Chondrocyte (in vitro differentiated cells): Measurements from ENCODE around the gene ZFP90. TPM values are rescaled to one million over a fixed set of nuclear protein-coding genes. Genes with fewer than 3 reads are reported as not detected.

Experiments
- DNase-seq: peaks from one replicate; pipeline ENCODE4 v3.0.0; 2021; ENCODE audit warnings: mixed read lengths, low spot score
- H3K27ac Mint-ChIP-seq: one replicate; pipeline ENCODE4 v1.8.0; 2021; ENCODE audit warnings: mild to moderate bottlenecking, moderate library complexity, mixed read lengths; ENCODE audit not compliant: unreplicated experiment
- H3K27me3 Mint-ChIP-seq: 2 replicates; pipeline ENCODE4 v1.8.0; 2021; ENCODE audit warnings: low read depth, mixed read lengths
- H3K36me3 Mint-ChIP-seq: 2 replicates; pipeline ENCODE4 v1.8.0; 2021; ENCODE audit warnings: low read depth, mixed read lengths
- H3K4me1 Mint-ChIP-seq: 2 replicates; pipeline ENCODE4 v1.8.0; 2021; ENCODE audit warnings: low read depth, mild to moderate bottlenecking, mixed read lengths
- H3K4me3 Mint-ChIP-seq: one replicate; pipeline ENCODE4 v1.8.0; 2021; ENCODE audit warnings: mild to moderate bottlenecking, moderate library complexity, mixed read lengths; ENCODE audit not compliant: unreplicated experiment
- H3K9me3 Mint-ChIP-seq: 2 replicates; pipeline ENCODE4 v1.8.0; 2021; ENCODE audit warnings: low read depth, mixed read lengths
- CTCF ChIP-seq: fragments of 200-600 bp; sonication (generic); IDR thresholded peaks from 2 replicates; pipeline ENCODE4 v1.5.0; 2021; ENCODE audit warnings: antibody characterized with exemption, mild to moderate bottlenecking, moderate library complexity
- total RNA-seq: library from RNA; stranded (reverse); gene quantifications from 3 replicates; pipeline ENCODE4 v1.2.1, GENCODE V29; 2021

Gene ZFP90
- total RNA-seq, 1 donor from 2014 or later, result 29.7 TPM

DNA sequence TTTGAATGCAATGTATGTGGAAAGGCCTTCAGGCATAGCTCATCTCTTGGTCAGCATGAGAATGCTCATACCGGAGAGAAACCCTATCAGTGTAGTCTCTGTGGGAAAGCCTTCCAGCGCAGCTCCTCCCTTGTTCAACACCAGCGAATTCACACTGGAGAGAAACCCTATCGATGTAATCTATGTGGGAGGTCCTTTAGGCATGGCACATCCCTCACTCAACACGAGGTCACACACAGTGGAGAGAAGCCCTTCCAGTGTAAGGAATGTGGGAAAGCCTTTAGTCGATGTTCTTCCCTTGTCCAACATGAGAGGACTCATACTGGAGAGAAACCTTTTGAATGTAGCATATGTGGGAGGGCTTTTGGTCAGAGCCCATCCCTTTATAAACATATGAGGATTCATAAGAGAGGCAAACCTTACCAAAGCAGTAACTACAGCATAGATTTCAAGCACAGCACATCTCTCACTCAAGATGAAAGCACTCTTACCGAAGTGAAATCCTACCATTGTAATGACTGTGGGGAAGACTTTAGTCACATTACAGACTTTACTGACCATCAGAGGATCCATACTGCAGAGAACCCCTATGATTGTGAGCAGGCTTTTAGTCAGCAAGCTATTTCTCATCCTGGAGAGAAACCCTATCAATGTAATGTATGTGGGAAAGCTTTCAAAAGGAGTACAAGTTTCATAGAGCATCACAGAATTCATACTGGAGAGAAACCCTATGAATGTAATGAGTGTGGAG, 24.7 kb downstream of the ZFP90 start:
- no peaks in the 10 kb centered on the region for H3K27me3 Mint-ChIP-seq
- peaks cover 74% of the 10 kb centered on the region for H3K36me3 Mint-ChIP-seq
- H3K9me3 Mint-ChIP-seq, result peaks cover 75% of the 10 kb centered on the region
- no peak for DNase-seq
- H3K4me1 Mint-ChIP-seq, result no peaks in the 10 kb centered on the region
- no peak for TF ChIP-seq CTCF
- no peak overlapping the region for H3K27ac Mint-ChIP-seq
- no peak overlapping the region for H3K4me3 Mint-ChIP-seq

- H3K27ac Mint-ChIP-seq, result no peak overlapping the region
- peaks cover 73% of the 10 kb centered on the region for H3K9me3 Mint-ChIP-seq
Observed at GRCh38 chr16:68564382-68564985, 25.4 kb downstream of the ZFP90 start.

GRCh38 chr16:68574479-68574878, 35.4 kb downstream of the ZFP90 start:
- TF ChIP-seq CTCF, result no peak
- H3K27ac Mint-ChIP-seq, result no peak overlapping the region
- no peak for DNase-seq
- no peak overlapping the region for H3K4me3 Mint-ChIP-seq
- H3K4me1 Mint-ChIP-seq, result no peaks in the 10 kb centered on the region
- H3K9me3 Mint-ChIP-seq, result peaks cover 63% of the 10 kb centered on the region
- no peaks in the 10 kb centered on the region for H3K27me3 Mint-ChIP-seq
- H3K36me3 Mint-ChIP-seq, result peaks cover 21% of the 10 kb centered on the region

More at GRCh38 chr16:68564382-68564985, 25.4 kb downstream of the ZFP90 start:
- Mint-ChIP-seq H3K36me3 (peaks cover 71% of the 10 kb centered on the region), H3K27me3 (no peaks in the 10 kb centered on the region), H3K4me3 (no peak overlapping the region), H3K4me1 (no peaks in the 10 kb centered on the region)
- no peak for DNase-seq
- no peak for TF ChIP-seq CTCF

- DNase-seq, result no peak
- peaks cover 57% of the 10 kb centered on the region for H3K9me3 Mint-ChIP-seq
- H3K27ac Mint-ChIP-seq, result no peak overlapping the region
- no peaks in the 10 kb centered on the region for H3K4me1 Mint-ChIP-seq
- H3K36me3 Mint-ChIP-seq, result peaks cover 16% of the 10 kb centered on the region
- H3K4me3 Mint-ChIP-seq, result no peak overlapping the region
- H3K27me3 Mint-ChIP-seq, result no peaks in the 10 kb centered on the region
- TF ChIP-seq CTCF, result no peak
Observed at GRCh38 chr16:68575082-68575481, 36.0 kb downstream of the ZFP90 start.

DNA sequence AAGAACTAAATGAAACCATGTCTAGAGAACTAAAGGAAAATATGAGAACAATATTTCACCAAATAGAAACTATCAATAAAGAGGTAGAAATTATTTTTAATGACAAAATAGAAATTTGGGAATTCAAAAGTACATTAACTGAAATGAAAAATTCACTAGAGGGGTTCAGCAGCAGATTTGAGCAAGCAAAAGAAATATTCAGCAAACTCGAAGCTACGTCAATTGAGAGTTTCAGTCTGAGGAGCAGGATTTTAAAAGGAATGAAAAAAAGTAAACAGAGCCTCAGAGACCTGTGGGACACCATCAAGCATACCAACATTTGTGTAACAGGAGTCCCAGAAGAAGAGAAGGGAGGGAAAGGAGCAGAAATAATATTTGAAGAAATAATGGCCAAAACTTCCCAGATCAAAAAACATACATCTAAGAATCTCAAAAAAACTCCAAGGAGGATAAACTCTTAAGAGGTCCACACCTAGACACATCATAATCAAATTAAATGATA, 38.3 kb downstream of the ZFP90 start:
- H3K36me3 Mint-ChIP-seq, result peaks cover 14% of the 10 kb centered on the region
- no peak overlapping the region for H3K4me3 Mint-ChIP-seq
- no peak for DNase-seq
- no peak for TF ChIP-seq CTCF
- H3K27me3 Mint-ChIP-seq, result no peaks in the 10 kb centered on the region
- no peak overlapping the region for H3K27ac Mint-ChIP-seq
- H3K9me3 Mint-ChIP-seq, result peaks cover 40% of the 10 kb centered on the region
- H3K4me1 Mint-ChIP-seq, result no peaks in the 10 kb centered on the region
